SH-SY5Y (cell line): ENCODE results near the gene PRM3.

Experiments
- GATA2 ChIP-seq: IDR thresholded peaks from 2 replicates; pipeline ENCODE4 v1.6.1; 2011; ENCODE audit warnings: mild to moderate bottlenecking, low read depth, low read length
- GATA3 ChIP-seq: IDR thresholded peaks from 2 replicates; pipeline ENCODE4 v1.6.1; 2011; ENCODE audit warnings: low read depth, mild to moderate bottlenecking, low read length, moderate library complexity

DNA sequence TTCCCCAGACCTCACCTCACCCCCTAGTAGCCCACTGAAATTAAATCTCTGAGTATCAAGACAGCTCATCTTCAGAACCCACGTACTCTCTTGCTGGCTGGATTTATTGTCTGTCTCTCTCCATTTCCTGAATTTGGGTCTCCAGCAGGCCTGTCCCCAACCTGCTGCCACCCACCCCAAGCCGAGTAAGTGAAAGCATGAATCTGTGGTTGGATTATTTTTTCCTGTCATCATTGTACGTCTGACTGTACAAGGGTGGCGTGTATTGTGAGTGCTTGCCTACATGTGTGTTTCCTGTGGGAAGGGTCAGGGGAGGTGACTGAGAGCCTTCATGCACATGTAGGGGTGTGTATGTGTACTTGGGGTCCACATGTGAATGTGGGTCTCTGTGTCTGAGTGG lies 9.7 kb downstream of the PRM3 start:
- TF ChIP-seq GATA2, result no peak
- no peak for TF ChIP-seq GATA3
